HG02571 (cell line): ENCODE results near the gene TOMM20.

Source experiments
- ATAC-seq: cut with Tn5 transposase; IDR thresholded peaks from one replicate; pipeline ENCODE4 v1.9.1; 2021; ENCODE audit warnings: mild to moderate bottlenecking, moderate library complexity; ENCODE audit not compliant: unreplicated experiment

TOMM20 gene

DNA sequence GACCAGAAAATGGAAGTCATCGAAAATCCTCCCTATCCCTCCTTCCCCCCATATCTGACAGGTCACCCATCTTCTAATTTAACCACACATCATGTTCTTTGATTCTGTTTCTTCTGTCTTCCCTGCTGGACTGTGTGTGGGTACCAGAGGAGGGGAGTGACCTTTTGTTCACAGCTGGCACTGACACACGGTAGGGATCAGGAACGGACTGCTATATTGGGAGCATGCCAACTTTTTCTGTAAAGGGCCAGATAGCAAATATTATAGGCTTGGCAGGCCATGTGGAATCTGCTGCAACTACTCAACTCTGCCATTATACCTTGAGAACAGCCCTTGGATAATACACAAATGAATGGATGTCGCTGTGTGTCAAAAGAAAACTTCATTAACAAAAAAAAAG lies 7.5 kb upstream of the TOMM20 start:
- no peak for ATAC-seq

DNA sequence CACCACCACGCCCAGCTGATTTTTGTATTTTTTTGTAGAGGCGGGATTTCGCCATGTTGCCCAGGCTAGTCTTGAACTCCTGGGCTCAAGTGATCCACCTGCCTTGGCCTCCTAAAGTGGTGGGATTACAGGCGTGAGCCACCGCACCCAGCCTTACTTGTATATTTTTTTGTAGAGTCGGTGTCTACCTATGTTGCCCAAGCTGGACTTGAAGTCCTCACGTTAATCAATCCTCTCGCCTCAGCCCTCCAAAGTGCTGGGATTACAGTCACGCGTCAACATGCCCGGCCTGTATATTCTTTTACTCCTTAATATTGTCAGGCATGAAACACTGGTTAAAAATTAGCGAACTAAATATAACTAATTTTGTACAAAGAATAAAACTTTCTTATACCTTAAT lies 5.5 kb upstream of the TOMM20 start:
- ATAC-seq = no peak

DNA sequence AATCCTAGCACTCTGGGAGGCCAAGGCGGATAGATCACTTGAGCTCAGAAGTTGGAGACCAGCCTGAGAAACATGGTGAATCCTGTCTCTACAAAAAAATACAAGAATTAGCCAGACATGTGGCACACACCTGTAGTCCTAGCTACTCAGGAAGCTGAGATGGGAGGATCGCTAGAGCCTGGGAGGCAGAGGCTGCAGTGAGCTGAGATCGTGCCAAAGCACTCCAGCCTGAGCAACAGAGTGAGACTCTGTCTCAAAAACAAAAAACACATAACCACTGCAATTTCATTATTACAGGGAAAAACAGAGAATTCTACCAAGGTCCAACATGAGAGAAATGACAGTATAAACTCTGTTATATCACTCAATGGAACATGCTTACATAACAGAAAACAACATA lies 4.4 kb upstream of the TOMM20 start:
- ATAC-seq = no peak

DNA sequence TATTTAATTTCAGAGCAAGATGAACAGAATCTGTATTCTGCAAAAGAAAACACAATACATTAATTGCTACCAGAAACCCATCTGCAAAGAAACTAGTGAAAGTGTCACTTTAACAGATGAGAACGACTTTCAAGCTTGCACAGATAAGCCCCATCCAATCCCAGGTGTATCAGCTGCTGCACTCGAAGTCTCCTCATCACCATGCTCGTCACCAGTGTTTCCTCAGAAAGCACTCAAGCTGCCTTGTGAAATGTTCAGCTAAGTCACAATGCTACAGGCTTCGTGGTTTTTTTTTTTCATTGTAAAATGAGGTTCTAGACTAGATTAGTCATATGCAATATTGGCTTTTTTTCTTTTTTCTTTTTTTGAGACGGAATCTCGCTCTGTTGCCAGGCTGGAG lies 3.3 kb upstream of the TOMM20 start:
- ATAC-seq = no peak

DNA sequence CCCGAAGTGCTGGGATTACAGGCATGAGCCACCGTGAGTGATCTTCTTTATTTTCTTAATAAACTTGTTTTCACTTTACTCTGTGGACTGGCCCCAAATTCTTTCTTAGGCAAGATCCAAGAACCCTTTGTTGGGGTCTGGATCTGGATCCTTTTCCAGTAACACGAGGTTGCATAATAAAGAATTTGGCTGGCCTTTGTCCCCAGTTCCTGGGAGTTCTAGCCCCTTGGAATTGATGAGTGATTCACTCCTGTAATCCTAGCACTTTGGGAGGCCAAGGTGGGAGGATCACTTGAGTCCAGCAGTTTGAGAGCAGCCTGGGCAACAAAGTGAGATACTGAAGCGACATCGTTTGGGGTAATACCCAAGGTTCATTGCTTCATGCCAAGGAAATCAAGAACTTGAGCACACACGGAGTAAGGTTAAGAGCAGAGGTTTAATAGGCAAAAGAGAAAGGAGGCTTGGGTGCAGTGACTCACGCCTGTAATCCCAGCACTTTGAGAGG lies 2.2 kb upstream of the TOMM20 start:
- no peak for ATAC-seq

DNA sequence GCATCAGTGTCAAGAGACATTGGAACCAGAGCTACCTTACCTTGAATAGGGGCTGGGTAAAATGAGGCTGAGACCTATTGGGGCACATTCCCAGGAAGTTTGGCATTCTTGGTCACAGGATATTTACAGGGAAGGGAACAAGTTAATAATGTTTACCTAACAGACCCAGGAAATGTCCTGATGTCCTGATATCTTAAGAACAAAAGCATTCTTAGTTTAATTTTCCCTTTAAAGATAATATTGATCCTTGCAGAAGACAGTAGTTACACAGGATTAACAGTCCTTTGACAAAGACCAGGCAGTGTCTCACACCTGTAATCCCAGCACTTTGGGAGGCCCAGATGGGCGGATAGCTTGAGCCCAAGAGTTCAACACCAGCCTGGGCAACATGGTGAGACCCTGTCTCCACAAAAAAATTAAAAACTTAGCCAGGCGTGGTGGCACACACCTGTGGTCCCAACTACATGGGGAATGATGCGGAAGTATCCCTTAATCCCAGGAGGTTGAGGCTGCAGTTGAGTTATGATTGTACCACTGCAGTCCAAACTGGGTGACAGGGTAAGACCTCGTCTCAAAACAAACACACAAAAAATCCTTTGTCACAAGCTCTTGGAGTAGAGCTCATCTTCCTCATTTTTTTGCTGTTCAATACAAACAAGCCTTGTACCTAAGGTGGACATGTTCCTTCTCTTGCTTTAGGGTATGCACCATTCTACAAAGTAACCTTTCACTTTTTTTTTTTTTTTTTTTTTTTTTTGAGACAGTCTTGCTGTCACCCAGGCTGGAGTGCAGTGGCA lies 1.3 kb upstream of the TOMM20 start:
- ATAC-seq = no peak

DNA sequence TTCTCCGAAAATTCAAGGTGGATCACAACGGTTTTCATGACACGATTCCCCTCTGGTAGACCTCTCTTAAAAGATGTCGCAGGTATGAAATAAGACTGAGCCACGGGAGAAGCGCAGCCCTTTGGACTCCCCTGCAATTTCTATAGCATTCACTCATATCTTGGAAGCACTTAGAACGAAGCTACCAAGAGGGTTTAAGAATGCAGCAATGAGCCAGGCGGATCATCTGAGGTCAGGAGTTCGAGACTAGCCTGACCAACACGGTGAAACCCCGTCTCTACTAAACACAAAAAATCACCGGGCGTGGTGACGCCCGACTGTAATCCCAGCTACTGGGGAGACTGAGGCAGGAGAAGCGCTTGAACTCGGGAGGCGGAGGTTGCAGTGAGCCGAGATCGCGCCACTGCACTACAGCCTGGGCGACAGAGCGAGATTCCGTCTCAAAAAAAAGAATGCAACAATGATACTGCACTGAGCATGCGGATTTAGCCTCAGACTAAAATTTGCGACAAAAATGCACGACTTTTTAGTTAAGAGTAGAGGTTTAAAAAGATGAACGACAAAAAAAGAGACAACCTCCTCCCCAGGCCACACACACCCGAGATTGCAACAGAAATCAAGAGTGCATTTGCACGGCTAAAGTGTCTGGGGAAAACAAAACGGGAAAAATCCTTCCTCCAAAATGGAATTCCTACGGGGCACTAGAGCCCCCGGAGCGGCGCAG lies 743 bp downstream of the TOMM20 start:
- no peak for ATAC-seq

DNA sequence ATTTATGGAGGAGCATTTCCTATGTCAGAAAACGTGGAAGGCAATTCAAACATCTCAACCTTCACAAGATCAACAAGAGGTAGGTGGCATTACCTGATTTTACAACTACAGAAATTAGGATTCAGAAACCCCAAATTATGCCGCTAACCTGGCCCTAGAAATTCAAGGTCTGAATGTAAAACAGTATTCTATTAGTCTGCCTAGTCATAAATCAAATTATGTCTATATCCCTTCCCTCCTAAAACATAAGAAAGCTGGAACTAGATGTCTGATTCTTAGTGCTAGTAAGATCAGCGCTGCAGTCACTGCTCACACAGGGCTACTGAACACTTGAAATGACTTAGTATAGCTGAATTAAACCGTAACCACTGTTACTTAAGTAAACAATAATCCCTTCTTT lies 1.4 kb downstream of the TOMM20 start:
- ATAC-seq = no peak

DNA sequence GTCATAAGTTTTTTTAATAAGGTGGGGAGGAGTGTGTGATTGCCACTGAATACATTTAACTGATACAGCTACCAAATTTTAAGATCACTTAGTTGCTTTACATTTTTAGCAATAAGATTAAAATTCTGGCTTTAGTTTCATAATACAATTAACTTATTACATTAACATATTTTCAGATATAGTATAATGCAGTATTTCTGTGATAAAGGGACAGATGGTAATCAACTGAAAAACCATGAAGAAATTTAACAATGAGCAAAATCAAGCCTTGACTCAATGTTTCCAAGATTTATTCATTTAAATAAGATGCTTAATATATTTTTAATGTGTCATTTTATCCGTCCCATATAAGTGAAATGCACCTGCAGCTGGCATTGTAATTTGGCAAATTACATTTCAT lies 4.0 kb downstream of the TOMM20 start:
- no peak for ATAC-seq

DNA sequence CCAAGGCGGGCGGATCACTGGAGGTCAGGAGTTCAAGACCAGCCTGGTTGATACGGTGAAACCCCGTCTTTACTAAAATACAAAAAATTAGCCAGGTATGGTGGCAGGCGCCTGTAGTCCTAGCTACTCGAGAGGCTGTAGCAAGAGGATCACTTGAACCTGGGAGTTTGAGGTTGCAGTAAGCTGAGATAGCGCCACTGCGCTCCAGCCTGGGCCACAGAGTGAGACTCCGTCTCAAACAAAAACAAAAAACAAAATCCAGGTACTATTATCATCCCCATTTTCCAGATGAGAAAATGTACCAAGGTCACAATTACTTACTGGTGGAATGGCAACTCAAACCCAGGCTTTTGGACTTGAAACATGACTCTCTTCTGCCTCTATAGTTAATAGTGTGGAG lies 4.5 kb downstream of the TOMM20 start:
- ATAC-seq = no peak

DNA sequence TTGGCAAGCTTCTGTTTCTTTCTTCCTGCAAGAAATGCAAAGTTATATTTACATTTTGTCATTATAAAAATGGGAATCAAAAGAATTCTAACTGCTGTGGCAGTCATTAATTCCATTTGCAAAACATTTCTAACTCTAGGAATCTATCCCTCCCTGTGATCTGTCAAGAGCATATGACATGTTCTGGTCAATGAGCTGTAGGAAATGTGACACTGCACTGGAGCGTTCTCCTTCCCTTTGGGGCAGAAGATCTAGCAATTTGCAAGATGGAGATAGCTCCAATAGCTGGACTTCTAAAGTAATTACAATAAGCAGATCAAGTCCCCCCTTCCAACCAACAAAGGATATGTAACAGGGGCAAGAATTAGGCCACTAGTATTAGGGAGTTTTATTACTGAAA lies 6.3 kb downstream of the TOMM20 start:
- no peak for ATAC-seq

DNA sequence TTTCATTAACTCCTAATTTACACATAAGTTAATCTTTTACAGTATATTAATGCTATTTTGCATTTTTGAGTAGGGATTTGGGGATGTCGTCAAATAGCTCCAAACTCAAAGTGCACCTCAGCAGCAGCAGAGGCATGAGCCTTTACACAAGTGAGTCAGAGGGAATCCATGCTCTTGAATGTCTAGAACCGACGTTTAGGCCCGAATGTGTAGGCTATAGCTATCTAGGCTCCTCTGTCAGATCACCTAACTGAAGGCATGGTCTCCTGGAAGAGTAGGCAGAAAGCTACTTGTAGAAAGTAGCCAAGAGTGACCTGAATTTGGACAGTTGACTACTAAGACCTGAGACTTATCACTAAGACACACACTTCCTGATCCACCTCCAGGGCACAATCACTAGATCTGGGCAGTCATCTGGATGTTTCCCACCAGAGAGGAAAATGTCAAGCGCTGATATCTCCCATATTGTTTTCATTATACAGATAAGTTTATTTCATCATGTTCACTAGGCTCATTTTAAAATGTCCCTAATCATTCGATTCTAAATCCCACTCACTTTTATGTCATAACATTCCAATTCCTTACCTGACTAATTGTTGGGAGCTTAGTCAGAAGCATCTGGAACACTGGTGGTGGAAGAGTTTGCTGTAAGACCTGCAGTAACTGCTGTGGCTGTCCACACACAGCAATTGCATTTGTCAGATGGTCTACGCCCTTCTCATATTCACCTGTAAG lies 15.3 kb downstream of the TOMM20 start:
- ATAC-seq = no peak

DNA sequence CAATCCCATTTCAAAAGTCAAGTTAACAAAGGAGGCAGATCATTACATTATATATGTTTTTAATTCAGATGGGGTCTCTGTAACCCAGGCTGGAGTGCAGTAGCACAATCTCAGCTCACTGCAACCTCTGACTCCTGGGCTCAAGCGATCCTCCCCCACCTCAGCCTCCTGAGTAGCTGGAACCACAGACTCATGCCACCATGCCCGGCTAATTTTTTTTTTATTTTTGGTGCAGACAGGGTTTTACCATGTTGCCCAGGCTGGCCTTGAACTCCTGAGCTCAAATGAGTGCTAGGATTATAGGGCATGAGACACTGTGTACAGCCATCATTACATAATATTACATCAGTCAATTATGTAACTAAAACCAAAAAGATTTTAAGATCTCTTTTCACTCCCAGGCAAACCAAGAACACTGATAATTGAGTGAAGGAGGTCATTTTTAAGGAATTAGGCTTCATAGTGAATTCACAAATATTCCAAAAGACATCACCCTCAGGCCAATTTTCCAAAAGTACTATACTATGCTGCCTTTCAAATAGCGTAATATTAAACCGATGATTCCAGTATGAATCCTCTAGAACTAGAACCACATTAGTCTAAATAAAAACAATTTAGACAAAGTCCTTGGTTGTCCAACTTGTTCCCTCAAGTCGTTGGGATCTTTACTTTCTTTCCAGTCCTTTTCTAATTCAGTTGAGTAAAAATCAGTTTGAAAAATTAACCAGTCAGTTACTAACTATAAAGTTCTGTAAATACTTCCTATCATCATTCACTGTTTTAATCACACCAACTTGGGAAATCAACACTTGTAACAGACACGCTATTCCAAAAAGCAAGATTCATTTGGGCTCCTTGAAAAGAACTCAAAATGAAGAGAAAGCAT lies 16.1 kb downstream of the TOMM20 start:
- no peak for ATAC-seq

DNA sequence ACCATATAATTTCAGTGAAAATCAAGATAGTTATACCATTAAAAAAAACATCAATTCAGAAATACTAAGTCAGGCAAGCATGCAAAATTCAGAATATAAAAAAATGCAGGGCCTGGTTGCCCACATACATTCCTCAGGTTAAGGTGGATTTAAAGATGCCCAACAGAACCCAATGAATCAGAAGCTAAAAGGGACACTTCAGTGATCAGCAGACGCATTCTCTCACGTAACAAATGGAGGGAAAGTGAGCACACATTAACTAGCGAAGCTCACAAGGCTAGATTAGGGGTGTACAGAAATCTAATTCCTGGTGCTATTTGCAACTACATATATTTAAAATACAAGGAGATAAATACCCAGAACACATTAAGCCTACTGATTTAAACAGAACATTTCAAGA lies 17.5 kb downstream of the TOMM20 start:
- ATAC-seq = no peak

DNA sequence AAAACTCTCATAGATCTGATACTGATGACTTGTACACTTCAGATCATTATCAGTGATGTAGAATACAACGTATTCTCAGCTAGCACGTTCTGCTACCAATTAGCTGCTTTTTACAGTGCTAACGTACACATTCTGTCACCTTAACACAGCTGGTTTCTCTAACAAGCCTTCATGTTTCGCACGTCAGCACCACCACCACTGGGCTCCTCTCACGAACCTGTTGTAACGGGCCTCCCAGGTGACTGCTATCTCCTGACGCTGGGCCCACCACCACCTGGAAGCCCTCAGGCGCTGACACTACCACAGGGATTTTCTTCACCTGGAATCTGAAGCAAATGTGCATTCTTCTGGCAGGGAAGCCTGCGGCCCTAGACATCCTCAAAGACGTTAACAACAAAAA lies 19.8 kb downstream of the TOMM20 start:
- no peak for ATAC-seq

DNA sequence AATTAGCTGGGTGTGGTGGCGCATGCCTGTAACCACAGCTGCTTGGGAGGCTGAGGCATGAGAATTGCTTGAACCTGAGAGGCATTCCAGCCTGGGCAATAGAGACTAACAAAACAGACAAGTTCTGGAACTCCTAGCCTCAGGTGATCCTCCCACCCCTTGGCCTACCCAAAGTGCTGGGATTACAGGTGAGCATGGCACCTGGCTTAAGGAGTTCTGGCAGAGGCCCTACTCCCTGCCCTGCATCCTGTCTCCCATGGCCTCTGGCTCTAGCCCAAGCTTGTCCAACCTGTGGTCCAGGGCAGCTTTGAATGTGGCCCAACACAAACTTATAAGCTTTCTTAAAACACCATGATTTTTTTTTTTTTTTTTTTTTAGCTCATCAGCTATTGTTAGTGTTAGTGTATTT lies 20.4 kb downstream of the TOMM20 start:
- ATAC-seq = no peak

DNA sequence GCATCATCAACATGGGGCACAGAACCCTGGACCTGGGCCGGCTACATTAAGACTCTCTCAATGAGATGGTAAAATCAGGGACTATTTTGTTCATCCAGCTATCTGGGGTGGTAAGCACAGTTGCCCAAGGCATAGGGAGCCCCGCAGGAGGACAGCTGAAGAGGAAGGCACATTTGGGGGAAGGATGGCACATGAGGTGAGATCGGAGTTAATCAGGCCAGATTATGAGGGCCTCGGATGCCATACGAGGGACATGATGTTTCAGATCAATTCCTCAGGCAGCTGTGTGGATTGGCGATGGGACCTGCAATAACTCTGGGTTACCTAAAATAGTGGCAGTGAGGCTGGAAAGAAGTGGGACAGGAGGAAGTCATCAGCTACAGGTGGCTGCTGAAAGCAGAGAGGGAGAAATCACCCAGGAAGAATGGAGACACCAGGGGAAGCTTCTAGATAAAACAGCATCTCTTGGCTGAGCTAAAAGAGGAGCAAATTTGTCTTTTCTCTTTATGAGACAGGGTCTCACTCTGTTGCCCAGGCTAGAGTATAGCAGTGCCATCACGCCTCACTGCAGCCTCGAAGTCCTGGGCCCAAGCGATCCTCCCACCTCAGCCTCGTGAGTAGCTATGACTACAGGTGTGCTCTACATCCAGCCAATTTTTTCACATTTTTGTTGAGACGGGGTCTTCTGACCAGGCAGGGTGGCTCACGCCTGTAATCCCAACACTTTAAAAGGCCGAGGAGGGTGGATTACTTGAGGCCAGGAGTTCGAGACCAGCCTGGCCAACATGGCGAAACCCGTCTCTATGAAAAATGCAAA lies 21.1 kb downstream of the TOMM20 start:
- no peak for ATAC-seq

DNA sequence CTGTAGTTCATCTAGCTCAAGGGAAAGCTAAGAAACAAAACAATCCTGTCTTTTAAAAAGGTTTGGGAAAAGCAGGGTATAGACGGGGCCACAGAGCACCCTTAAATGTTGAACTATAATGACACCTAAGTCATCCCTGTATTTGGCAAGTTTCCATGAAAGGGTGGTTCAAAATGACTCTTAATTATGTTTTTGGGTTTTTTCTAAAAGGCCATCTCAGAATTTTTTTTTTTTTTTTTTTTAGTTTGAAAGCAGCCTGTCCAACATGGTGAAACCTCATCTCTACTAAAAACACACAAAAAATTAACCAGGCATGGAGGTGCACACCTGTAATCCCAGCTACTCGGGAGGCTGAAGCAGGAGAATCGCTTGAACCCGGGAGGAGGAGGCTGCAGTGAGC lies 22.2 kb downstream of the TOMM20 start:
- no peak for ATAC-seq

DNA sequence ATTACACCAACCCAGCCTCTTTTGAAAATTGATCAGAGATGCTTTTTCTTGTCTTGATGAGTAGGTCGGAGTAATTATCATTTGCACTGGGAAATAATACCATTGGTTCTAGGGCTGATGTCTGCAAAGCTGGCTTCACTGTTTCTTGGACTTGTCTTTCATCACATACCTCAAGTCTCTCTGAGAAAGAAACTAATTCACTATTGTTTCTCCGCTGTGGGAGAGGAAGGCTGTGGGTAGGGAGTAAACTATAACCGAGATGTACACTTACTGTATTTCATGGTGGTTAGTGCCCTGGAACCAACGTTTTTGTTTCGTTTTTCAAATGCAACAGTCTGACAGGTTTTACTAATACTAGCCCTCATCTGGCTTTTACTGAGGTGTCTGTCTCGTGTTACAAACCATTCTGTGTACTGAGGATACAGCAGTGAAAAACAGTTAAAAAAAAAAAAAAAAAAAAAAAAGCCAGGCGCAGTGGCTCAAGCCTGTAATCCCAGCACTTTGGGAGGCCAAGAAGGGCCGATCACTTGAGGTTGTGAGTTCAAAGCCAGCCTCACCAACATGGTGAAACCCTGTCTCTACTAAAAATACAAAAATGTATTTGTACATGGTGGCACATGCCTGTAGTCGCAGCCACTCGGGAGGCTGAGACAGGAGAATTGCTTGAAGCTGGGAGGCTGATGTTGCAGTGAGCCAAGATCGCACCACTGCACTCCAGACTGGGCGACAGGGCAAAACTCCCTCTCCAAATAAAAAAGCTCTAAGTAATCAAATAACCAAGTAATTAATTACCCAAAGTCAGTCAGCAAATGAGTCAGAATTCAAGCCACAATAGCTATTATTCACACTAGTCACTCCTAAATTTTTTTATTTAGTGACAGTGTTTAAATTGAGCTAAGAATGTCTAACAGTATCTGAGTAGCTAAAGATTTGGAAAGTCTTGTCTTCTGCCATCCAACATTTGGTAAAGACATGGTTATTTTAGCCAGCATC lies 23.3 kb downstream of the TOMM20 start:
- ATAC-seq = peak; percentile 84
